WTC11 (cell line): ENCODE measurements around the gene FARP2. TPM values are rescaled to one million over a fixed set of nuclear protein-coding genes. Genes with fewer than 3 reads are reported as not detected.

ENCODE experiments used
- ATAC-seq: fragments of 200-7000 bp; cut with Tn5 transposase; 2 replicates; pipeline ENCODE4 v1.10.0; 2021; ENCODE audit warnings: mild to moderate bottlenecking, moderate library complexity
- CTCF ChIA-PET: fragments of 300-600 bp; sonication (Branson Sonifier 250); formaldehyde crosslinking; loops from one replicate; lab custom pipeline; 2021; ENCODE audit warnings: antibody characterized with exemption; lab: Charles Lee
- POLR2A ChIA-PET: fragments of 350-600 bp; sonication (Branson Sonifier 250); formaldehyde crosslinking; loops from one replicate; lab custom pipeline; 2021; ENCODE audit warnings: antibody characterized with exemption; lab: Charles Lee
- DNase-seq: peaks from one replicate; pipeline ENCODE4 v3.0.0; 2021; ENCODE audit warnings: low spot score
- H3K27ac Mint-ChIP-seq: 2 replicates; pipeline ENCODE4 v1.8.0; 2021; ENCODE audit warnings: mixed read lengths
- H3K27me3 Mint-ChIP-seq: 2 replicates; pipeline ENCODE4 v1.8.0; 2021; ENCODE audit warnings: low read depth, mild to moderate bottlenecking, moderate library complexity, mixed read lengths
- H3K36me3 Mint-ChIP-seq: 2 replicates; pipeline ENCODE4 v1.8.0; 2021; ENCODE audit warnings: mixed read lengths
- H3K4me1 Mint-ChIP-seq: 2 replicates; pipeline ENCODE4 v1.8.0; 2022; ENCODE audit warnings: mixed read lengths
- H3K4me3 Mint-ChIP-seq: 2 replicates; pipeline ENCODE4 v1.8.0; 2021; ENCODE audit warnings: mild to moderate bottlenecking, moderate library complexity, mixed read lengths
- H3K9me3 Mint-ChIP-seq: 2 replicates; pipeline ENCODE4 v1.8.0; 2021; ENCODE audit warnings: mixed read lengths
- AFF4 ChIP-seq: sonication (generic); formaldehyde crosslinking; IDR thresholded peaks from 2 replicates; pipeline ENCODE4 v1.8.1; 2023; ENCODE audit warnings: mild to moderate bottlenecking, missing genetic modification reagents, borderline replicate concordance
- CTCF ChIP-seq: fragments of 200-600 bp; IDR thresholded peaks from 2 replicates; pipeline ENCODE4 v1.8.0; 2022; ENCODE audit warnings: antibody characterized with exemption
- FOXK1 ChIP-seq: sonication (generic); formaldehyde crosslinking; IDR thresholded peaks from 2 replicates; pipeline ENCODE4 v1.8.0; 2022; ENCODE audit warnings: mild to moderate bottlenecking, moderate library complexity, missing genetic modification reagents
- MAX ChIP-seq: sonication (generic); formaldehyde crosslinking; IDR thresholded peaks from 2 replicates; pipeline ENCODE4 v1.8.0; 2022; ENCODE audit warnings: mild to moderate bottlenecking, missing genetic modification reagents
- NR3C1 ChIP-seq: sonication (generic); formaldehyde crosslinking; conservative IDR thresholded peaks from 2 replicates; pipeline ENCODE4 v1.8.1; 2023; ENCODE audit warnings: low read depth, mild to moderate bottlenecking, missing genetic modification reagents
- TCF7 ChIP-seq: sonication (generic); formaldehyde crosslinking; IDR thresholded peaks from 2 replicates; pipeline ENCODE4 v1.8.0; 2022; ENCODE audit warnings: mild to moderate bottlenecking, low read depth, missing genetic modification reagents, moderate library complexity
- ZNF219 ChIP-seq: sonication (generic); formaldehyde crosslinking; IDR thresholded peaks from 2 replicates; pipeline ENCODE4 v1.8.0; 2023; ENCODE audit warnings: missing genetic modification reagents, mild to moderate bottlenecking, borderline replicate concordance
- ZNF423 ChIP-seq: fragments of 250-450 bp; sonication (Bioruptor Pico); IDR thresholded peaks from 2 replicates; pipeline ENCODE4 v2.1.2; 2022; ENCODE audit warnings: mild to moderate bottlenecking, moderate library complexity
- ZNF425 ChIP-seq: fragments of 250-450 bp; sonication (Bioruptor Pico); conservative IDR thresholded peaks from 2 replicates; pipeline ENCODE4 v1.9.0; 2021; ENCODE audit warnings: mild to moderate bottlenecking
- ZNF671 ChIP-seq: fragments of 250-450 bp; sonication (Bioruptor Pico); IDR thresholded peaks from 2 replicates; pipeline ENCODE4 v1.8.0; 2021; ENCODE audit warnings: mild to moderate bottlenecking
- total RNA-seq: library from RNA; stranded (reverse); gene quantifications from 3 replicates; pipeline ENCODE4 v1.2.3, GENCODE V29; 2021
- TF ChIP-seq, protein P1 (sequence below): sonication (generic); formaldehyde crosslinking; IDR thresholded peaks from 2 replicates; pipeline ENCODE4 v1.8.0; 2022; ENCODE audit warnings: mild to moderate bottlenecking, missing genetic modification reagents
- TF ChIP-seq, protein P2 (sequence below): sonication (generic); formaldehyde crosslinking; IDR thresholded peaks from 2 replicates; pipeline ENCODE4 v1.8.1; 2022; ENCODE audit warnings: mild to moderate bottlenecking, missing genetic modification reagents, moderate library complexity, borderline replicate concordance
- TF ChIP-seq, protein P3 (sequence below): sonication (generic); formaldehyde crosslinking; IDR thresholded peaks from 2 replicates; pipeline ENCODE4 v1.8.1; 2022; ENCODE audit warnings: mild to moderate bottlenecking, moderate library complexity, missing genetic modification reagents
- TF ChIP-seq, protein P4 (sequence below): sonication (generic); formaldehyde crosslinking; IDR thresholded peaks from 2 replicates; pipeline ENCODE4 v1.8.0; 2023; ENCODE audit warnings: missing genetic modification reagents
- TF ChIP-seq, protein P5 (sequence below): fragments of 250-450 bp; sonication (Bioruptor Pico); IDR thresholded peaks from 2 replicates; pipeline ENCODE4 v1.9.0; 2021; ENCODE audit warnings: mild to moderate bottlenecking, borderline replicate concordance

FARP2 gene
- total RNA-seq, 1 experiment from 2014 or later, result 37.8 TPM

DNA sequence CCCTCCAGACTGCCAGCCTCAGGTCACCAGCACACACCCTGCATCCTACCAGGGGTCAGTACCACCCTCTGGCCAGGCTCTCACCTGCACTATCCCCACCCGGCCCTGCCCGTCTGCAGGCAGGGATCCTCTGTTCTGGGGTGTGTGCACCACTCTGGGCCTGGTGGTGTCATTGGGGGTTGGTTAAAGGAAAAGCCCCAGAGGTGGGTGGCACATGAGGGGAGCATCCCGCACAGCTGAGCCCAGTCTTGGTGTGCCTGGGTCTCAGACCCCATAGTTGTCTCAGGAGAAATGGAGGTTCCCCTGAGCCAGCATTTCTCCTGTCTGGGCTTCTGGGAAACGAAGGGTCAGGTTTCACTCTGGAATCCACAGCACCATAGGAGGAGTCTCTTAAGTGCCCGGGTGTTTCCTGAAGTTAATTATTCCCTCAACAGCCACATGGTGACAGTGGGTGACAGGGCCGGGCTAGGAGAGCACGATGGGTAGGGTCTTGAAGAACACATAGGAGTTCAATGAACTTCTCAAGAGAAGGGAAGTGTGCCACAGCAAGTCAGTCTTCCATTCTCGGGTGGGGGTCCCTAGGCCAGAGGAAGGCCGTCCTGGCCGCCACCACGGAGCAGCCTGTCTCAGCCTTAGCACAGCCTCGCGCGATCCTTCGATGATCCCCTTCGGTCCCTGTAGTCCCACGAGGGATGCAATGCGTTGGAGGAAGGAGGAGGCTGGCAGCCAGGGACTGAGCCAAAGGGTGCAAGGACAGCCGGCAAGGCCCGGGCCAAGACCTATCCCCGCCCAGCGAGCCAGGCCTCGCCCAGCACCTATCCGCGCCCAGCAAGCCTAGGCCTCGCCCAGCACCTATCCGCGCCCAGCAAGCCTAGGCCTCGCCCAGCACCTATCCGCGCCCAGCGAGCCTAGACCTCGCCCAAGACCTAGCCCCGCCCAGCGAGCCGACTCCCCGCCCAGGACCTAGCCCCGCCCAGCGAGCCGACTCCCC is 1.1 kb upstream of the FARP2 start (continued):
- no peak for TF ChIP-seq ZNF425
- TF ChIP-seq, protein P1, sequence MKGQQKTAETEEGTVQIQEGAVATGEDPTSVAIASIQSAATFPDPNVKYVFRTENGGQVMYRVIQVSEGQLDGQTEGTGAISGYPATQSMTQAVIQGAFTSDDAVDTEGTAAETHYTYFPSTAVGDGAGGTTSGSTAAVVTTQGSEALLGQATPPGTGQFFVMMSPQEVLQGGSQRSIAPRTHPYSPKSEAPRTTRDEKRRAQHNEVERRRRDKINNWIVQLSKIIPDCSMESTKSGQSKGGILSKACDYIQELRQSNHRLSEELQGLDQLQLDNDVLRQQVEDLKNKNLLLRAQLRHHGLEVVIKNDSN (CRISPR knock-in tag), result no peak
- TF ChIP-seq TCF7 (CRISPR knock-in tag), result no peak
- no peak for TF ChIP-seq NR3C1 (CRISPR knock-in tag)
- TF ChIP-seq, protein P2, sequence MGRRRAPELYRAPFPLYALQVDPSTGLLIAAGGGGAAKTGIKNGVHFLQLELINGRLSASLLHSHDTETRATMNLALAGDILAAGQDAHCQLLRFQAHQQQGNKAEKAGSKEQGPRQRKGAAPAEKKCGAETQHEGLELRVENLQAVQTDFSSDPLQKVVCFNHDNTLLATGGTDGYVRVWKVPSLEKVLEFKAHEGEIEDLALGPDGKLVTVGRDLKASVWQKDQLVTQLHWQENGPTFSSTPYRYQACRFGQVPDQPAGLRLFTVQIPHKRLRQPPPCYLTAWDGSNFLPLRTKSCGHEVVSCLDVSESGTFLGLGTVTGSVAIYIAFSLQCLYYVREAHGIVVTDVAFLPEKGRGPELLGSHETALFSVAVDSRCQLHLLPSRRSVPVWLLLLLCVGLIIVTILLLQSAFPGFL, result no peak
- no peak for TF ChIP-seq ZNF219 (CRISPR knock-in tag)
- no peak for TF ChIP-seq CTCF
- no peak for TF ChIP-seq FOXK1 (CRISPR knock-in tag)
- no peak for TF ChIP-seq AFF4
- no peak for TF ChIP-seq ZNF423
- TF ChIP-seq, protein P3, sequence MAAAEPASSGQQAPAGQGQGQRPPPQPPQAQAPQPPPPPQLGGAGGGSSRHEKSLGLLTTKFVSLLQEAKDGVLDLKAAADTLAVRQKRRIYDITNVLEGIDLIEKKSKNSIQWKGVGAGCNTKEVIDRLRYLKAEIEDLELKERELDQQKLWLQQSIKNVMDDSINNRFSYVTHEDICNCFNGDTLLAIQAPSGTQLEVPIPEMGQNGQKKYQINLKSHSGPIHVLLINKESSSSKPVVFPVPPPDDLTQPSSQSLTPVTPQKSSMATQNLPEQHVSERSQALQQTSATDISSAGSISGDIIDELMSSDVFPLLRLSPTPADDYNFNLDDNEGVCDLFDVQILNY (CRISPR knock-in tag), result no peak

DNA sequence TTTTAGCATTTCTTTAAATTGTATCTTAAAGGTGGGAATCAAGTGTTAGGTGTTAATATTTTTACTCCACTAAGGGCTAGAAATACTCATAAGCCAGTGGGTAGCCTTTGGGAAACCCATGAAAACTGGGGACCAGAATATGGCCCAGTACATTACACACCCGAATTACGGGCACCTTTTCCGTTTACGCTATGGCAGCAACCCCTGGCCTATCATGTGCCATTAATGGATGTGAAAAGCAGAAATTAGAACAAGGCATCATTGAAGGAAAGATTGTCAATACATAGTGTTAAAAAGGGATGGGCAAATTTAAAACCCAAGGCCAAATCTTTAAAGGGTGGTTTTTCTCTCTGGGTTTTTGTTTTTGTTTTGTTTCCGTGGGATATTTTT is 781 bp downstream of the FARP2 start:
- ATAC-seq (no peak), DNase-seq (no peak)
- Mint-ChIP-seq H3K36me3 (peaks cover 23% of the 10 kb centered on the region), H3K9me3 (no peaks in the 10 kb centered on the region), H3K4me3 (peak overlapping the region; percentile 74), H3K4me1 (peaks cover 40% of the 10 kb centered on the region), H3K27ac (no peak overlapping the region), H3K27me3 (no peaks in the 10 kb centered on the region)
- ChIA-PET CTCF (interaction anchor here (1.0 kb wide), 1 partner anchor 521 kb away, joined by 3 read pairs; no protein-coding TSS in a partner anchor), POLR2A (no interaction called here)
- TF ChIP-seq, protein P4, sequence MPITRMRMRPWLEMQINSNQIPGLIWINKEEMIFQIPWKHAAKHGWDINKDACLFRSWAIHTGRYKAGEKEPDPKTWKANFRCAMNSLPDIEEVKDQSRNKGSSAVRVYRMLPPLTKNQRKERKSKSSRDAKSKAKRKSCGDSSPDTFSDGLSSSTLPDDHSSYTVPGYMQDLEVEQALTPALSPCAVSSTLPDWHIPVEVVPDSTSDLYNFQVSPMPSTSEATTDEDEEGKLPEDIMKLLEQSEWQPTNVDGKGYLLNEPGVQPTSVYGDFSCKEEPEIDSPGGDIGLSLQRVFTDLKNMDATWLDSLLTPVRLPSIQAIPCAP (CRISPR knock-in tag), result no peak
- TF ChIP-seq, protein P5, sequence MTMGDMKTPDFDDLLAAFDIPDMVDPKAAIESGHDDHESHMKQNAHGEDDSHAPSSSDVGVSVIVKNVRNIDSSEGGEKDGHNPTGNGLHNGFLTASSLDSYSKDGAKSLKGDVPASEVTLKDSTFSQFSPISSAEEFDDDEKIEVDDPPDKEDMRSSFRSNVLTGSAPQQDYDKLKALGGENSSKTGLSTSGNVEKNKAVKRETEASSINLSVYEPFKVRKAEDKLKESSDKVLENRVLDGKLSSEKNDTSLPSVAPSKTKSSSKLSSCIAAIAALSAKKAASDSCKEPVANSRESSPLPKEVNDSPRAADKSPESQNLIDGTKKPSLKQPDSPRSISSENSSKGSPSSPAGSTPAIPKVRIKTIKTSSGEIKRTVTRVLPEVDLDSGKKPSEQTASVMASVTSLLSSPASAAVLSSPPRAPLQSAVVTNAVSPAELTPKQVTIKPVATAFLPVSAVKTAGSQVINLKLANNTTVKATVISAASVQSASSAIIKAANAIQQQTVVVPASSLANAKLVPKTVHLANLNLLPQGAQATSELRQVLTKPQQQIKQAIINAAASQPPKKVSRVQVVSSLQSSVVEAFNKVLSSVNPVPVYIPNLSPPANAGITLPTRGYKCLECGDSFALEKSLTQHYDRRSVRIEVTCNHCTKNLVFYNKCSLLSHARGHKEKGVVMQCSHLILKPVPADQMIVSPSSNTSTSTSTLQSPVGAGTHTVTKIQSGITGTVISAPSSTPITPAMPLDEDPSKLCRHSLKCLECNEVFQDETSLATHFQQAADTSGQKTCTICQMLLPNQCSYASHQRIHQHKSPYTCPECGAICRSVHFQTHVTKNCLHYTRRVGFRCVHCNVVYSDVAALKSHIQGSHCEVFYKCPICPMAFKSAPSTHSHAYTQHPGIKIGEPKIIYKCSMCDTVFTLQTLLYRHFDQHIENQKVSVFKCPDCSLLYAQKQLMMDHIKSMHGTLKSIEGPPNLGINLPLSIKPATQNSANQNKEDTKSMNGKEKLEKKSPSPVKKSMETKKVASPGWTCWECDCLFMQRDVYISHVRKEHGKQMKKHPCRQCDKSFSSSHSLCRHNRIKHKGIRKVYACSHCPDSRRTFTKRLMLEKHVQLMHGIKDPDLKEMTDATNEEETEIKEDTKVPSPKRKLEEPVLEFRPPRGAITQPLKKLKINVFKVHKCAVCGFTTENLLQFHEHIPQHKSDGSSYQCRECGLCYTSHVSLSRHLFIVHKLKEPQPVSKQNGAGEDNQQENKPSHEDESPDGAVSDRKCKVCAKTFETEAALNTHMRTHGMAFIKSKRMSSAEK (CRISPR knock-in tag), result no peak
- TF ChIP-seq ZNF671 (no peak), MAX (CRISPR knock-in tag) (no peak)
